ENCODE results near the gene SMC6. TPM values are rescaled to one million over a fixed set of nuclear protein-coding genes. Genes with fewer than 3 reads are reported as not detected.

SMC6 gene
- total RNA-seq, 1 donor from 2014 or later = 31.0 TPM

DNA sequence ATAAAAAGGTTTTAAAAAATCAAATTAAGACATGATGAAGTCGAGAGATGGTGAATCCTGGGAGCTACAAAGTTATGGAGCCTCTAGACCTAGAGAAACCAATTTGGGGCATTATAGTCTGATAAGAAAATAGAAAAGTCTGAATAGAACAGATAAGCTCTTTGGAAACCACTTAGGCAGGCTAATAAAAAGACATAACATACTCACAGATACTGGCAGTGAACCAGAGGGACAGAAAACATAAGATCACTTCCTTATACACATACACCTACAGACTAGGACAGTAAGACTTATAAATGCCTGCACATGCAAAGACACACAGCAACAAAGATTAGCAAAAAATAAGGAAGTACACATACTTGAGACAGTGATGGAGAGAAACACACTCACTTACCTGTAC is 20.0 kb downstream of the SMC6 start:
- Mint-ChIP-seq H3K4me1 (ENCODE audit: low read depth) (no peaks in the 10 kb centered on the region), H3K4me3 (no peak overlapping the region), H3K27me3 (ENCODE audit: insufficient read depth) (no peaks in the 10 kb centered on the region), H3K36me3 (ENCODE audit: low read depth) (peaks cover 30% of the 10 kb centered on the region), H3K27ac (no peak overlapping the region), H3K9me3 (no peaks in the 10 kb centered on the region)
- intact Hi-C loops (cut with micrococcal nuclease) = no loop called here
- DNase-seq (ENCODE audit: low spot score) = no peak

GRCh38 chr2:17729880-17730279 is 23.7 kb downstream of the SMC6 start:
- H3K4me1 Mint-ChIP-seq (ENCODE audit: low read depth) = no peaks in the 10 kb centered on the region
- peaks cover 20% of the 10 kb centered on the region for H3K36me3 Mint-ChIP-seq (ENCODE audit: low read depth)
- no peak overlapping the region for H3K27ac Mint-ChIP-seq
- intact Hi-C loops (cut with micrococcal nuclease) = no loop called here
- DNase-seq (ENCODE audit: low spot score) = no peak
- no peak overlapping the region for H3K4me3 Mint-ChIP-seq
- no peaks in the 10 kb centered on the region for H3K27me3 Mint-ChIP-seq (ENCODE audit: insufficient read depth)
- no peaks in the 10 kb centered on the region for H3K9me3 Mint-ChIP-seq

- intact Hi-C loops (cut with micrococcal nuclease) = no loop called here
- Mint-ChIP-seq H3K4me1 (ENCODE audit: low read depth) (no peaks in the 10 kb centered on the region), H3K36me3 (ENCODE audit: low read depth) (peaks cover 18% of the 10 kb centered on the region), H3K9me3 (no peaks in the 10 kb centered on the region), H3K27me3 (ENCODE audit: insufficient read depth) (no peaks in the 10 kb centered on the region), H3K27ac (no peak overlapping the region), H3K4me3 (no peak overlapping the region)
- DNase-seq (ENCODE audit: low spot score) = no peak
Observed at GRCh38 chr2:17728210-17728609, 25.4 kb downstream of the SMC6 start.

DNA sequence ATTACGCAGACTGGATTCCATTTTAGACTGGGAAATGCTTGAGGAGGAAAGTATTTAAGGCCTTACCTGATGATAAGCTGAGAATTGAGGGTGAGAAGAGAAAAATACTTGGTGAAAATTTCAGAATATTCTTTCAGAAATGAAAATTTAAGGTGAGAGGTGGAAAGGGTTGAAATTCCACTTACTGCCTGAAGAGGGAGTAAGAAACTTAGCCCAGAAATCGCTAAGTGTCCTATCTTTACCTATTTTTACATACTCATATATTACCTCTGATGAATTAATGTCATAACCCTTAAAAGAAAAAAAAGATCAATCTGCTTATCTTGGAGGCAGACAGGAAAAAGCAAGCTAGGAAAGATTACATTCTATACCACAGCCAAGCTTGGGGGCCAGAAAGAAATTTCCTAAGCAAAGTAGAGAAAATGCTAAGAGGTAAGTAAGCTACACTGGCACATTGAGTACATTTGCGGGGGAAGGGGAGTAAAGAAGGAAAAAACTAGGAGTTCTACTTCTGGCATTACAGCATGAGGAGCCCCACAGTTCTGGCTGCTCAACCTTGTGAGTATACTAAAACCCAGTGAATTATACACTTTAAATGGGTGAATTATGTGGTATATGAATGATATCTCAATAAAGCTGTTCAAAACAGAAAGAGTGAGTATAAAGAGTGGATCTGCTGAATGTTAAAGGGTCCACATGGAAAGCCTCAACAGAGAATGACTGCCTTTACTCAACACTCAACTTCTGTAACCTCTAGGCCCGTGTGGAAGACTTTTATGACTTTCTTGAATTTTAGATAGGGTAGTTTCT is 33.8 kb downstream of the SMC6 start:
- intact Hi-C loops (cut with micrococcal nuclease) = loop anchor here (1.0 to 2.0 kb wide), 4 partner anchors 35 to 459 kb away; partner anchors contain the start of gene GEN1
- H3K4me3 Mint-ChIP-seq = no peak overlapping the region
- H3K36me3 Mint-ChIP-seq (ENCODE audit: low read depth) = peaks cover 14% of the 10 kb centered on the region
- no peaks in the 10 kb centered on the region for H3K9me3 Mint-ChIP-seq
- H3K27me3 Mint-ChIP-seq (ENCODE audit: insufficient read depth) = no peaks in the 10 kb centered on the region
- no peak overlapping the region for H3K27ac Mint-ChIP-seq
- H3K4me1 Mint-ChIP-seq (ENCODE audit: low read depth) = no peaks in the 10 kb centered on the region
- no peak for DNase-seq (ENCODE audit: low spot score)

- H3K9me3 Mint-ChIP-seq = no peaks in the 10 kb centered on the region
- intact Hi-C loops (cut with micrococcal nuclease) = loop anchor here (1.0 to 2.0 kb wide), 4 partner anchors 36 to 460 kb away; partner anchors contain the start of gene GEN1
- H3K4me1 Mint-ChIP-seq (ENCODE audit: low read depth) = no peaks in the 10 kb centered on the region
- H3K36me3 Mint-ChIP-seq (ENCODE audit: low read depth) = peaks cover 17% of the 10 kb centered on the region
- DNase-seq (ENCODE audit: low spot score) = no peak
- H3K27me3 Mint-ChIP-seq (ENCODE audit: insufficient read depth) = no peaks in the 10 kb centered on the region
- H3K27ac Mint-ChIP-seq = no peak overlapping the region
- H3K4me3 Mint-ChIP-seq = no peak overlapping the region
Observed at GRCh38 chr2:17718689-17719088, 34.9 kb downstream of the SMC6 start.

- H3K4me1 Mint-ChIP-seq (ENCODE audit: low read depth) = no peaks in the 10 kb centered on the region
- no peak overlapping the region for H3K4me3 Mint-ChIP-seq
- no peak overlapping the region for H3K27ac Mint-ChIP-seq
- H3K9me3 Mint-ChIP-seq = no peaks in the 10 kb centered on the region
- DNase-seq (ENCODE audit: low spot score) = no peak
- peaks cover 25% of the 10 kb centered on the region for H3K36me3 Mint-ChIP-seq (ENCODE audit: low read depth)
- no peaks in the 10 kb centered on the region for H3K27me3 Mint-ChIP-seq (ENCODE audit: insufficient read depth)
- intact Hi-C loops (cut with micrococcal nuclease) = loop anchor here (2.0 kb wide), 1 partner anchor 37 kb away; the partner anchor contains the start of gene GEN1
Observed at GRCh38 chr2:17717666-17718065, 35.9 kb downstream of the SMC6 start.

DNA sequence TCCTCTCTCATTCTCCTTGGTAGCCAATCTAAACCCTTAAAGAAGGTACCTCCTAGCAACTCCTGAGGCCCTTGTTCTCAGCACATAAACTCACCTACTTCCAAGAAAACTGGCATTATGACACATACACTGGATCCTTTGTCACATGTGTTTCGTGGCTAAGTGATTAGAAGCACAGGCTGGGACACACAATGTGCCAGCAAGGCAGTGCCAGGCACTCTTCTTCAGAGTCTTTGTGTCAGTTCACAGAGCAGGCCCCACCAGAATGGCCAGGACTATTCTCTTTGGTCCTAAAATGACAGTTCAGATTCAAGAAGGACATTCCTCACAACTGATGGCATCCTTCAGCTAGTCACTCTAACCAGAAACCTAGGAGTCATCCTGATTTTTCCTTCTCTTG is 40.3 kb downstream of the SMC6 start:
- Mint-ChIP-seq H3K27me3 (ENCODE audit: insufficient read depth) (no peaks in the 10 kb centered on the region), H3K36me3 (ENCODE audit: low read depth) (peaks cover 22% of the 10 kb centered on the region), H3K4me3 (no peak overlapping the region), H3K4me1 (ENCODE audit: low read depth) (no peaks in the 10 kb centered on the region), H3K27ac (no peak overlapping the region), H3K9me3 (no peaks in the 10 kb centered on the region)
- DNase-seq (ENCODE audit: low spot score) = no peak
- intact Hi-C loops (cut with micrococcal nuclease) = no loop called here

GRCh38 chr2:17710547-17711248 is 42.9 kb downstream of the SMC6 start:
- DNase-seq (ENCODE audit: low spot score) = no peak
- intact Hi-C loops (cut with micrococcal nuclease) = no loop called here

GRCh38 chr2:17709897-17710296 is 43.7 kb downstream of the SMC6 start:
- H3K4me3 Mint-ChIP-seq = no peak overlapping the region
- no peaks in the 10 kb centered on the region for H3K4me1 Mint-ChIP-seq (ENCODE audit: low read depth)
- no peak for DNase-seq (ENCODE audit: low spot score)
- peaks cover 30% of the 10 kb centered on the region for H3K36me3 Mint-ChIP-seq (ENCODE audit: low read depth)
- H3K27me3 Mint-ChIP-seq (ENCODE audit: insufficient read depth) = no peaks in the 10 kb centered on the region
- H3K27ac Mint-ChIP-seq = no peak overlapping the region
- intact Hi-C loops (cut with micrococcal nuclease) = no loop called here
- H3K9me3 Mint-ChIP-seq = no peaks in the 10 kb centered on the region

More at GRCh38 chr2:17710547-17711248, 42.9 kb downstream of the SMC6 start:
- no peak overlapping the region for H3K4me3 Mint-ChIP-seq
- H3K4me1 Mint-ChIP-seq (ENCODE audit: low read depth) = no peaks in the 10 kb centered on the region
- no peaks in the 10 kb centered on the region for H3K27me3 Mint-ChIP-seq (ENCODE audit: insufficient read depth)
- H3K9me3 Mint-ChIP-seq = no peaks in the 10 kb centered on the region
- H3K27ac Mint-ChIP-seq = no peak overlapping the region
- H3K36me3 Mint-ChIP-seq (ENCODE audit: low read depth) = peaks cover 30% of the 10 kb centered on the region

GRCh38 chr2:17708501-17708900 is 45.1 kb downstream of the SMC6 start:
- no peaks in the 10 kb centered on the region for H3K27me3 Mint-ChIP-seq (ENCODE audit: insufficient read depth)
- intact Hi-C loops (cut with micrococcal nuclease) = no loop called here
- peaks cover 25% of the 10 kb centered on the region for H3K36me3 Mint-ChIP-seq (ENCODE audit: low read depth)
- no peaks in the 10 kb centered on the region for H3K9me3 Mint-ChIP-seq
- no peak for DNase-seq (ENCODE audit: low spot score)
- no peak overlapping the region for H3K4me3 Mint-ChIP-seq
- no peak overlapping the region for H3K27ac Mint-ChIP-seq
- no peaks in the 10 kb centered on the region for H3K4me1 Mint-ChIP-seq (ENCODE audit: low read depth)

DNA sequence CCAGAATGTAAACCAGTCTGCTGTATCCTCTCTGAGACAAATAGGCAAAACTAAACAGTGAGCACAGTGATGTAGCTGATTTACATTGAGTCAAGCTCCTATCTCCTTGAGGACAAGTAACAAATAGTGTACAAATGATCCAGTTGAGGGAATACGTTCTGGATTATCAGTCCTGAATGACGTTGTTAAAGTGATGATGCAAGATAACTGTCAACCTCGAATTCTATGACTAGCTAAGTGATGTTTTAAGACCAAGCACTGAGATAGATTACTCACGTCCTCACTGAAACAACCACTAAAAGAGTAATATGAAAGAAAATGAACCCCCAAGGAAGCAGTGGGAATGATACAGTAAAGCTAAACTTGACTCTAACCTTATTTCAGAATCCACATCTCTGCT is 46.8 kb downstream of the SMC6 start:
- H3K4me3 Mint-ChIP-seq = no peak overlapping the region
- no peak overlapping the region for H3K27ac Mint-ChIP-seq
- no peaks in the 10 kb centered on the region for H3K9me3 Mint-ChIP-seq
- H3K27me3 Mint-ChIP-seq (ENCODE audit: insufficient read depth) = no peaks in the 10 kb centered on the region
- intact Hi-C loops (cut with micrococcal nuclease) = no loop called here
- DNase-seq (ENCODE audit: low spot score) = no peak
- no peaks in the 10 kb centered on the region for H3K4me1 Mint-ChIP-seq (ENCODE audit: low read depth)
- peaks cover 14% of the 10 kb centered on the region for H3K36me3 Mint-ChIP-seq (ENCODE audit: low read depth)

- no peak overlapping the region for H3K27ac Mint-ChIP-seq
- H3K4me3 Mint-ChIP-seq = no peak overlapping the region
- peaks cover 4% of the 10 kb centered on the region for H3K9me3 Mint-ChIP-seq
- intact Hi-C loops (cut with micrococcal nuclease) = no loop called here
- no peaks in the 10 kb centered on the region for H3K27me3 Mint-ChIP-seq (ENCODE audit: insufficient read depth)
- DNase-seq (ENCODE audit: low spot score) = no peak
- H3K4me1 Mint-ChIP-seq (ENCODE audit: low read depth) = no peaks in the 10 kb centered on the region
- H3K36me3 Mint-ChIP-seq (ENCODE audit: low read depth) = peaks cover 29% of the 10 kb centered on the region
Observed at GRCh38 chr2:17690776-17691175, 62.8 kb downstream of the SMC6 start.

DNA sequence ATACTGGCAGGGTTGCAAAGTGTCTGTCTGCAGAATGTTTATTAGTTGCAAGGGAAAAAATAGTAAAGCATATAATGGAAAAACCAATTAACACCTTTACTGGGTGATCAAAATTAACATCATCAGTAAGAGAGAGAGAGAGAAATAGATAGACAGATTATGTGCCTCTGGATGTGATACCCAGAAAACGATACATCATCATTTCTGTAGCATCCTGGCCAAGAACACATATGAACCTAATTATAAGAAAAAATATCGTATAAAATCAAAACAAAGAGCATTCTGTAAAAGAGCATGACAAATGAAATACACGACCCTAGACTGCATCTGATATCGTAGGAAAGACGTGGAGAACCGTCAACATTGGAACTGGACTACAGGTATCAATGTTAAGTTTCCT is 64.6 kb downstream of the SMC6 start:
- H3K4me1 Mint-ChIP-seq (ENCODE audit: low read depth) = no peaks in the 10 kb centered on the region
- no peak overlapping the region for H3K4me3 Mint-ChIP-seq
- peaks cover 4% of the 10 kb centered on the region for H3K9me3 Mint-ChIP-seq
- H3K36me3 Mint-ChIP-seq (ENCODE audit: low read depth) = peaks cover 28% of the 10 kb centered on the region
- no peaks in the 10 kb centered on the region for H3K27me3 Mint-ChIP-seq (ENCODE audit: insufficient read depth)
- no peak overlapping the region for H3K27ac Mint-ChIP-seq
- no peak for DNase-seq (ENCODE audit: low spot score)
- intact Hi-C loops (cut with micrococcal nuclease) = no loop called here

Data from activated T-helper 1 cell treated with anti-CD3 and anti-CD28 coated beads, Interleukin-12 subunit alpha, Interleukin-12 subunit beta, Interleukin-2, Interleukin-4 antibody, amounts not matched to agents 30 ng/mL and 10 ng/mL and 1 ng/mL, durations not matched to agents 14 hours and 24 hours and 36 hours (primary cell).